Measurements from ENCODE around the gene GHRL.

GHRL gene

DNA sequence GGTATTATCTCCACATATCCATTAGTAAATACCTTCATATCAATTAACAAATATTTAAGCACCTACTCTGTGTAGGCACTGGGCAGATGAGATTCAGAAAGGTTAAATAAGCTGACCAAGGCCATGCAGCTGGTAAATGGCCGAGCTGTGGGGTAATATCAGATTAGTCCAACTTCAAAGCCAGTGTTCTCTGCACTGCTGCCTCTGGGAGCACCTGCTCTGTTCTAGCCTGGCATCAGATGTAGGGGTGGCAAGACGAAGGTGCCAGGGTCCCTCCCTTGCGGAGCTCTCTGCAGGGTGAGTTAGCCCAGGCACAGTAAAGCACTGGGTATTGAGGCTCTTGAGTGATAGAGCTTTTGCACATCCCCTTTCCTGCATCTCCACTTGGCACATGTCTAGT, 39.0 kb downstream of the GHRL start:
- TF ChIP-seq, protein P1, sequence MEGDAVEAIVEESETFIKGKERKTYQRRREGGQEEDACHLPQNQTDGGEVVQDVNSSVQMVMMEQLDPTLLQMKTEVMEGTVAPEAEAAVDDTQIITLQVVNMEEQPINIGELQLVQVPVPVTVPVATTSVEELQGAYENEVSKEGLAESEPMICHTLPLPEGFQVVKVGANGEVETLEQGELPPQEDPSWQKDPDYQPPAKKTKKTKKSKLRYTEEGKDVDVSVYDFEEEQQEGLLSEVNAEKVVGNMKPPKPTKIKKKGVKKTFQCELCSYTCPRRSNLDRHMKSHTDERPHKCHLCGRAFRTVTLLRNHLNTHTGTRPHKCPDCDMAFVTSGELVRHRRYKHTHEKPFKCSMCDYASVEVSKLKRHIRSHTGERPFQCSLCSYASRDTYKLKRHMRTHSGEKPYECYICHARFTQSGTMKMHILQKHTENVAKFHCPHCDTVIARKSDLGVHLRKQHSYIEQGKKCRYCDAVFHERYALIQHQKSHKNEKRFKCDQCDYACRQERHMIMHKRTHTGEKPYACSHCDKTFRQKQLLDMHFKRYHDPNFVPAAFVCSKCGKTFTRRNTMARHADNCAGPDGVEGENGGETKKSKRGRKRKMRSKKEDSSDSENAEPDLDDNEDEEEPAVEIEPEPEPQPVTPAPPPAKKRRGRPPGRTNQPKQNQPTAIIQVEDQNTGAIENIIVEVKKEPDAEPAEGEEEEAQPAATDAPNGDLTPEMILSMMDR (IDR thresholded peaks at IDR 0.05; ENCODE audit: low read depth, low read length) = no peak
- no peak overlapping the region for H3K4me3 ChIP-seq (ENCODE audit: low read depth, low read length)

DNA sequence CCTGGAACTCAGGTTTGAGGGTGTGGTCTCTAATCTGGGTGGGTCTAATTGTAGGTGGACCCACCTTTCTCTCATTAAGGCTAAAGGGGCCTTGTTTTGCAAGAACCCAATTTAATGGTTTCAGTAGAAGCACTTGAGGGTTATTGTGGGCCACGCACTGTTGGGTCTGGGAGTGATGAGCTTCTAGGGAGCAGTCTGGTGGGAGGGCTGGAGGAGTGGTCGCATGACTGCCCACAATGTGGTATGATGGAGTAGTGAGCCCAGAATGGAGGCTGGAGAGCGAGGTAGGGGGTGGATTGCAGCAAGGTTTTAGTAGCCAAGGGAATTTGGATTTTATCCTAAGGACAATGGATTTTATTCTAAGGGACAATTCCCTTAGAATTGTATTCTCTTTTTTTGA, 41.7 kb downstream of the GHRL start:
- peak overlapping the region; percentile 85 for H3K4me3 ChIP-seq (ENCODE audit: low read depth, low read length)
- TF ChIP-seq, protein P1 (IDR thresholded peaks at IDR 0.05; ENCODE audit: low read depth, low read length) = no peak

DNA sequence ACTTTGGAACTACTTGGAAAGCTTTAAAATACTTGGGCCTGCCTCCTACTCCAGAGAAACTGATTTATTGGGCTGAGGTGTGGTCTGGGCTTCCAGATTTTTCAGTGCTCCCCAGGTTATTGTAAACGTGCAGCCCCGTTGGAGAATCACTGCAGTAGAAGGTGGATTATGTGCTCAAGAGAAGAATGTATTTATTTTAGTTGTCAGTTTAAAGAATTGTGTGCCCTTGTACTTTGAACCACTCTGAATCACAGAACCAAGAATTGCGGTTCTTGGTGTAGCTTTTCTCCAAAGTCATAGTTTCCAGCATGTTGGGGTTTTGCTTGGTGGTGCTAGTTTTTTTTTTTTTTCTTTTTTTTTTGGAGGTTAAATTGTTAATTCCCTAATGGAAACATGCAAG, 42.9 kb downstream of the GHRL start:
- TF ChIP-seq, protein P1 (IDR thresholded peaks at IDR 0.05; ENCODE audit: low read depth, low read length) = no peak
- peak overlapping the region; percentile 85 for H3K4me3 ChIP-seq (ENCODE audit: low read depth, low read length)

DNA sequence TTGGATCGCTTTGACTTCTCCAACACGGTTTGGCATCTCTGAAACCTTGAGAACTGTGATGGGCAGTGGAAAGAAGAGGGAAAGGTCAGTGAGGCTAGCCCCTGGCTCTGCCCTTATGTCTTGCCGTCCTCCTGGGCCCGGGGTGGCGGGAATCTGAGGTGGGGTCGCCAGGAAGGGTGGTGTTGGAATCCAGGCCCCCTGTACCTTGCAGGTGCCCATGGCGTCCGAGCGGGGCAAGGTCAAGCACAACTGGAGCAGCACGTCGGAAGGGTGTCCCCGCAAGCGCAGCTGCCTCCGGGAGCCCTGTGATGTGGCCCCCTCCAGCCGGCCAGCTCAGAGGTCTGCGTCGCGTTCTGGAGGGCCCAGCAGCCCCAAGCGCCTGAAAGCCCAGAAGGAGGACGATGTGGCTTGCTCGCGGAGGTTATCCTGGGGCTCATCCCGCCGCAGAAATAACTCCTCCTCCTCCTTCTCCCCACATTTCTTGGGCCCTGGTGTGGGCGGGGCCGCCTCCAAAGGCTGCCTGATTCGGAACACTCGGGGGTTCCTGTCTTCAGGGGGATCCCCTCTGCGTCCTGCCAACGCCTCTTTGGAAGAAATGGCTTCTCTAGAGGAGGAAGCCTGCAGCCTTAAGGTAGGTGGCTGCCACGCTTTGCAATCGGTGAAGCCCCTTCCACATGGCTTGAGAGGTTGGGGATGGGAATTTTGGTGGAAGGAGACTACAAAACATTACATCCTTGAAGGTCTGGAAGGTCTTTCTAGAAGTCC, 43.6 kb downstream of the GHRL start:
- TF ChIP-seq, protein P1 (IDR thresholded peaks at IDR 0.05; ENCODE audit: low read depth, low read length) = no peak
- H3K4me3 ChIP-seq (ENCODE audit: low read depth, low read length) = peak overlapping the region; percentile 85

DNA sequence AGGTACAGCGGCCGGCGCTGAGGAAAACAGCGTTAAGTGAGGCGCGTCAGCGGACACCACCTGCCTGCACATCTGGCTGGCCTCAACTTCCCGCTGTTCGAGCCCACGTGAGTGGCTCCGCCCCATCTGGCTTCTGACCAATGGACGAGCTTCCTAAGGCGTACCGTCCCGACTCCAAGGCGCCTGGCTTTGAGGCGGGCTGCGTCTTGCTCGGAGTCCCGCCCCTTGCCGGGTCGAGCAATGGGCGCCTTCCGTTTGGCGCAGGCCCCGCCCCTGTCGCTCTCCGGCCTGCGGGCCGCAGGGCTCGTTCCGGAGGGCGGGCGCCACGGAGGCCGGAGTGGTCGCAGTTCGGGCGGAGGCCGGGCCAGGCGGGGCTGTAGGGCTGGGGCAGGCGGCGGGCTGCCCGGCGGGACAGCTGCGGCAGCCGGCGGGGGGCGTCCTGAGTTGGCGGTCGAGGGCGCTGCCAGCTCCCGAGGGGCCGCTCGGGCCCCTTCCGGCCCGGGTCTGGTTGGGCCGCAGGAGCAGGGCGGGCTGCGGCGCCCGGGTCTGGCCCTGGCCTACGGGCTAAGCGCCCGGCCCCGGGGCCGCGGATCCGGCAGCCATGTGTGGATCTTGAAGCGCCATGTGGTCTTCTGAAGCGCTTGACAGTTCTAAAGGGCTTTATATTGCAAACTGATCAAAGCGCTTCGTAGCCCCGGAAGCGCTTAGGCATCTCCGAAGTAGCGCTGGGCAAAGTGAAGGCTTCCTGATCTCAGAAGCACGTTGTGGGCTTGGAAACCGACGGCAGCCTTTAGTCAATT, 44.4 kb downstream of the GHRL start, which contains the start of gene TATDN2:
Gene TATDN2 (plus strand): TSS at position 276 of the 800 bp plus-strand sequence. CDS start 742 bp downstream, outside the sequence.
- peak within 1 kb of the TSS; percentile 85 for H3K4me3 ChIP-seq (ENCODE audit: low read depth, low read length)
- TF ChIP-seq, protein P1 (IDR thresholded peaks at IDR 0.05; ENCODE audit: low read depth, low read length) = no peak

DNA sequence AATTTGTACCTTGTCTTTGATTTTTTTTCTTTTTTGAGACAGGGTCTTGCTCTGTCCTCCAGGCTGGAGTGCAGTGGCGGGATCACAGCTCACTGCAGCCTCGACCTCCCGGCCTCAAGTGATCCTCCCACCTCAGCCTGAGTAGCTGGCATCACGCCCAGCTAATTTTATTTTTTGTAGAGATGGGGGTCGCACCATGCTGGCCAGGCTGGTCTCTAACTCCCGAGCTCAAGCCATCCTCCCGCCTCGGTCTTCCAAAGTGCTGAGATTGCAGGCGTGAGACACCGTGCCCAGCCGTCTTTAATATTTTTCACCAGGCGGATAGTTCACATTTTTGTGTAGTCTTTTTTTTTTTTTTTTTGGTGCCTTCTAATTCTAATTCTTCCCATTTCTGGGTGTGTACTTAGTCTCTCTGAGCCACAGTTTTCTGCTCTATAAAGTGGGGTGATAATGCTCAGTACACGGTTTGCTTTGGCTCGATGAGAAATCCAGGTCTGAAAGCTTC, 45.0 kb downstream of the GHRL start:
- H3K4me3 ChIP-seq (ENCODE audit: low read depth, low read length) = peak overlapping the region; percentile 85
- TF ChIP-seq, protein P1 (IDR thresholded peaks at IDR 0.05; ENCODE audit: low read depth, low read length) = no peak

Data from WI38 (cell line).